ENCODE data around the gene MBD6.

GRCh38 chr12:57530396-57531142 lies 7.9 kb downstream of the MBD6 start:
- TF ChIP-seq EZH2 (IDR thresholded peaks at IDR 0.05; ENCODE audit: insufficient read depth, poor library complexity, severe bottlenecking) (no peak), EZH2phosphoT487 (IDR thresholded peaks at IDR 0.05; ENCODE audit: insufficient read depth, low read depth) (no peak)
